WI38 (cell line): ENCODE data around the gene TNRC6B.
A peak's percentile ranks its signal among the peaks of the same experiment; 100 is the strongest.

Experiments used
- H3K4me3 ChIP-seq: 2 replicates; pipeline ENCODE4 v1.5.1; 2011; ENCODE audit warnings: low read depth, mild to moderate bottlenecking, control low read depth, low read length
- TF ChIP-seq, protein P1 (sequence below): IDR thresholded peaks from 2 replicates; pipeline ENCODE4 v1.5.1; 2012; ENCODE audit warnings: low read depth, mild to moderate bottlenecking, control low read depth, low read length

The TNRC6B gene

DNA sequence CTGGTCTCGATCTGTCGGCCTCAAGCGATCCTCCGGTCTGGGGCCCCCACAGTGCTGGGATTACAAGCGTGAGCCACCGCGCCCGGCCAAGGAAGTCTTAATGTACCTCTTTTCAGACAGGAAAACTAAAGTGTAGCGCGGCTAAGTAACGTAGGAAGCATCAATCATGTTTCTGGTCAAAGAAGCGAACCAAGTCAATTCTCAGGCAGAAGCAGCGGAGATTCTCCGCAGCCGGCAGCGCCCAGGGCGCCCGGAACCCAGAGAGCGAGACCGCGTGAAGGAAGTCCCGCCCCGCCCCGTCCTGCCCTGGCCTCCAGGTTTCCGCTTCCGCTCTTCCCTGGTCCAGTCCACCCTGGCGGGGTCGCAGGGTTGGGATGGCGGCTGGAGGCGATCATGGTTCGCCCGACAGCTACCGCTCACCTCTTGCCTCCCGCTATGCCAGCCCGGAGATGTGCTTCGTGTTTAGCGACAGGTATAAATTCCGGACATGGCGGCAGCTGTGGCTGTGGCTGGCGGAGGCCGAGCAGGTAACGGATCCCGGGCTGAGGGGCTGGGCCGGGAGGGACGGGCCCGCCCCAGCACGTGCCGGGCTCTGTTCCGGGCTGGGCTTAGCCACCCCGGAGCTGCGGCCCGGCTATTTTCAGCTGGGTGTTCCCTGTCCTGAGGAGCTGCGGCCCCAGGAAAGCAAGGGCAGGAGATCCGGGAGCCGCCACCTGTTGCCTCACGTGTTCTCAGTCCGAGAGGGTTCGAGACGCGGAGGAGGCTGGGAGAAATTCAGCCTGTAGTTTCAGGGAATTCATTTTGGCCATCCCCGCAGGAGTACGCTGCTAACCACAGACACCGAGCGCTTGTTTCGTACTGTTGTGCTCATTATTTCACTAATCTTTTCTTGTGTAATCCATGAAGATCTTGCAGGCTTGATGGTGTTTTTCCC, 168.7 kb downstream of the TNRC6B start, which contains the start of gene ADSL:
ADSL (plus strand) TSS at position 316 of the 934 bp plus-strand sequence; CDS start at position 375, 59 bp downstream.
- TF ChIP-seq, protein P1, sequence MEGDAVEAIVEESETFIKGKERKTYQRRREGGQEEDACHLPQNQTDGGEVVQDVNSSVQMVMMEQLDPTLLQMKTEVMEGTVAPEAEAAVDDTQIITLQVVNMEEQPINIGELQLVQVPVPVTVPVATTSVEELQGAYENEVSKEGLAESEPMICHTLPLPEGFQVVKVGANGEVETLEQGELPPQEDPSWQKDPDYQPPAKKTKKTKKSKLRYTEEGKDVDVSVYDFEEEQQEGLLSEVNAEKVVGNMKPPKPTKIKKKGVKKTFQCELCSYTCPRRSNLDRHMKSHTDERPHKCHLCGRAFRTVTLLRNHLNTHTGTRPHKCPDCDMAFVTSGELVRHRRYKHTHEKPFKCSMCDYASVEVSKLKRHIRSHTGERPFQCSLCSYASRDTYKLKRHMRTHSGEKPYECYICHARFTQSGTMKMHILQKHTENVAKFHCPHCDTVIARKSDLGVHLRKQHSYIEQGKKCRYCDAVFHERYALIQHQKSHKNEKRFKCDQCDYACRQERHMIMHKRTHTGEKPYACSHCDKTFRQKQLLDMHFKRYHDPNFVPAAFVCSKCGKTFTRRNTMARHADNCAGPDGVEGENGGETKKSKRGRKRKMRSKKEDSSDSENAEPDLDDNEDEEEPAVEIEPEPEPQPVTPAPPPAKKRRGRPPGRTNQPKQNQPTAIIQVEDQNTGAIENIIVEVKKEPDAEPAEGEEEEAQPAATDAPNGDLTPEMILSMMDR = no peak
- peak within 1 kb of the TSS; percentile 86 for H3K4me3 ChIP-seq

DNA sequence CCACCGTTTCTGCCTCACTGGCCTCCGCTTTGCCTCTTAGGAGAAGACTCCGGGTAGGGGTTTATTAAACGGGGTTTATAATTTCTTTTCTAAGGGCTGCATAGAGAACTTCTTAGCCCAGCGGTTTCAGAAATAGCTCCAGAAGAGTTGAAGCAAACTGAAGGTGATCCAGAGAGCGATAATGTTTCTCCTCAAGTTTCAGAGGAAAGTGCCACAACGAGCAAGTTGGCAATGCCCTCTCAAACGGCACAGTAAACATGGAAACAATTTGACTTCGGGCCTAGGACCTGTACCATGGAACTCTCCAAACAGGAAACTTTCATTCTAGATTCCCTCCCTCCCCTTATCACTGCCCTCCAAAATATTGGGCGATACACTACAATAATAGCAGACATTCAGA, 169.6 kb downstream of the TNRC6B start:
- TF ChIP-seq, protein P1 = no peak
- peak overlapping the region; percentile 86 for H3K4me3 ChIP-seq

DNA sequence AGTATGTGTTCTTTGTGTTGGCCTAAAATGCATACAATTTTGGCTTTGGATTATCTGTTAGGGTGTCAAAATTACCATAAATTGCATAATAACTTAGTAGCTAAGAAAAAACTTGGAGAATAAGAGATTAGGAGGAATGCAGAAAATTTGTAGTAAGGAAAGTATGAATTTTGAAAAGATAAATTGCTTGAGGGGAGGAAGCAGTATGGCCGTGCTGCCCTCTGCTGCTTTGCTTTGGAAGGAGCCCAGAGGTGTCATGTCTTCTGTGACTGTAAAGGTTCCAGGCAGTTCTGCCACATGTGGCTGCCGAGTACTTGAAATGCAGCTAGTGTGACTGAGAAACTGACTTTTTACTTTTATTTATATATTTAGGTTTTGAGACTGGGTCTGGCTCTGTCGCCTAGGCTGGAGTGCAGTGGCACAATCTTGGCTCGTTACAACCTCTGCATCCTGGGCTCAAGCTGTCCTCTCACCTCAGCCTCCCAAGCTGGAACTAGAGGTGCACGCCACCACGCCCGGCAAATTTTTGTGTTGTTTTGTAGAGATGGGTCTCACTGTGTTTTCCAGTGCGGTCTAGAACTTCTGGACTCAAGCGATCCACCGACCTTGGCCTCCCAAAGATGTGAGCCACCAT, 170.4 kb downstream of the TNRC6B start:
- TF ChIP-seq, protein P1 = peak; percentile 77
- no peak overlapping the region for H3K4me3 ChIP-seq

DNA sequence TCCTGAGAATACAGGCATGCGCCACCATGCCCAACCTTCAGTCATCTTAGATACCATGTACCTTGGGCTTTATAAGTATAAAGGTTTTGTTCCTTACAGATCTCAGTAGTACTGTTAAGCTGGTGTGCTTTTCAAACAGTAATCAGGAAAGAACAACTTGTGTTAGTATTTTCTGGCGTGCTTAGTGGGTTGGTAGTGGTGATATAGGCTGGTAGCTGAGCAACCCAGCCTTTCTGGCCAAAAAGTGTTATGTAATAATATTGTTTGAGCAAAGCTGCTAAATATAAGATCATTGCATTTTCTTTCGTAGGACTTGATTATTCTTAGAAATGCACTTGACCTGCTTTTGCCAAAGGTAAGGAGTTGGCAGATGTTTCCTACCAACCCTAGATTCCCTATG, 175.0 kb downstream of the TNRC6B start:
- TF ChIP-seq, protein P1 = no peak
- no peak overlapping the region for H3K4me3 ChIP-seq

DNA sequence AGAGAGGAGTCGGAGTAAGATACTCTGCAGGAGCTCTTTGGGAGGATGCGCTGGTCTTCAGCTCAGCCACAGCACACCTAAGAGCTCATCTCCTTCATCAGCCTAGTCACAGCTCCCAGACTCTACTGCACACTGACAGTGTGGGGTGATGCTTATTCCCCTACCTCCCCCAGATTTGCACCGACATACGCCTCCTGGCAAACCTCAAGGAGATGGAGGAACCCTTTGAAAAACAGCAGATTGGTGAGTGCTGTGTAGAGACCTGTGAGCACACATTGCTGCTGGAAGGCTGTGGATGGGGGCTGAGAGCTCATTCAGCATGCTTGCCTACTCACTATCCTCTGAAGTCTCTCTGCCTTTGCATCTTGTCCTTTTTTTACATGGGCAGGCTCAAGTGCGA, 183.4 kb downstream of the TNRC6B start:
- TF ChIP-seq, protein P1 = no peak
- no peak overlapping the region for H3K4me3 ChIP-seq

DNA sequence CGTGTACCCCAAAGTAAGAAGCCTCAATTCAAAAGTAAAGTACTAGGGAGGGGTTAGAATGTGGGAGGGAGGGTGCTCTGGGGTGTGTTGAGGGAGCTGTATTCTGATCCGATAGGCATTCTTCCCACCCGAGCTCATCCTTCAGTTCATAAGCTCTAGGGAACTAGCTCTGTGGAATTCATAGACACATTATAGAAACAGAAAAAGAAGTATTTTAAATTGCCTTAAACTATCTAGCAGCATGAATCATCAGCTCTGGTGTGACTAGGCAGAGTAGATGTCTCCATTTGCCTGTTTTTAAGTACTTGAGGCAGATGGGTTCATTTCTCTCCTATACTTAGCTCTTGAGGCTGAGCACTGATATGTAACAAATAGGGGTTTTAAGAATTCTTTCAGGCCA, 185.3 kb downstream of the TNRC6B start:
- TF ChIP-seq, protein P1 = no peak
- no peak overlapping the region for H3K4me3 ChIP-seq

DNA sequence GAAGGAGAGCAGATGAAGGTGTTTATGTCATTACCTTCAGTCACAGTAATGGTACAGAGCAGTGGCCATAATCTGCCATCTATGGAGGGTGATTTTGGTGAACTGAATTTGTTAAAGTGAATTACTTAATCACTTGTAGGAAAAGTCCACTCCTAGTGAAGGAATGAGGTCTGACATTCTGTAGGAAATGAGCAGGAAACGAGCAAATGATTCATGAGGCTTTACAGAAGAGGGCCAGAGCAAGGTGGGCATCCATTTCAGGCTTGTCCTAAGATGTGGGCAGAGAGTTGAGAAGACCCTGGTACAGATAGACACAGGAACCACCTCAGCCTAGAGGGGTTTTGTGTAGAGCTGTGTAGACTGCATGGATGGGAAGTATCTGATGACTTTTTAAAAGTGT, 186.7 kb downstream of the TNRC6B start:
- H3K4me3 ChIP-seq = no peak overlapping the region
- TF ChIP-seq, protein P1 = no peak
